ENCODE results near the gene MRPS34.

DNA sequence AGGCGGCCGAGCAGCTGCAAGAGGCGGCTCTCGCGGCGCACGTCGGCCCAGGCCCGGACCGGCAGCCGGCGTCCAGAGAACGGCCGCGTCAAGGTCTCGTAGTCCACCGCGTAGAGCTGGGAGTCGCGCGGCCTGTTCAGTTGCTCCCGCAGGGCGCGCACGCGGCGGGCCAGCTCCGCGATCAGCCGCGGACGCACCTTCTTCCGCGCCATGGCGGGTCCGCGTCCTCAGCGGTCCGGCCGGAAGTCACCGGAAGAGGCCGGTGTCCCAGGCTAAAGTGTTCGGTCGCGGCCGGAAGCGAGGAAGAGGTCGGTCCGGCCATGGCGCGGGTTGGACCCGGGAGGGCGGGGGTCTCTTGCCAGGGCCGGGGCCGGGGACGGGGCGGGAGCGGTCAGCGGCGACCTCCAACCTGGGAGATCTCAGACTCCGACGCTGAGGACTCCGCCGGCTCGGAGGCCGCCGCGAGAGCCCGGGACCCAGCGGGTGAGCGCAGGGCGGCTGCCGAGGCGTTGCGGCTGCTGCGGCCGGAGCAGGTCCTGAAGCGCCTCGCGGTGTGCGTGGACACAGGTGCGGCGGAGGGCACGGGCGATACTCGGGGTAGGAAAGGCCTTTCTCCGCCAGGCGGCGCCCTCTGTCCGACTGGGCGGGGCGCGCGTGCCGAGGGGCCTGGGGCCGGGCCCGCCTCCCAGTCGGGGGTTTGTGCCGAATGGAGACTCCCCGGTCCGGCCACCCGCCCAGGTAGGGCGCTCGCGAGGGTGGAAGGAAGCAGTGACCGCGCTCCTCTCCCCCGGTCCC is at the start of gene MRPS34:
- TF ChIP-seq, protein P1, sequence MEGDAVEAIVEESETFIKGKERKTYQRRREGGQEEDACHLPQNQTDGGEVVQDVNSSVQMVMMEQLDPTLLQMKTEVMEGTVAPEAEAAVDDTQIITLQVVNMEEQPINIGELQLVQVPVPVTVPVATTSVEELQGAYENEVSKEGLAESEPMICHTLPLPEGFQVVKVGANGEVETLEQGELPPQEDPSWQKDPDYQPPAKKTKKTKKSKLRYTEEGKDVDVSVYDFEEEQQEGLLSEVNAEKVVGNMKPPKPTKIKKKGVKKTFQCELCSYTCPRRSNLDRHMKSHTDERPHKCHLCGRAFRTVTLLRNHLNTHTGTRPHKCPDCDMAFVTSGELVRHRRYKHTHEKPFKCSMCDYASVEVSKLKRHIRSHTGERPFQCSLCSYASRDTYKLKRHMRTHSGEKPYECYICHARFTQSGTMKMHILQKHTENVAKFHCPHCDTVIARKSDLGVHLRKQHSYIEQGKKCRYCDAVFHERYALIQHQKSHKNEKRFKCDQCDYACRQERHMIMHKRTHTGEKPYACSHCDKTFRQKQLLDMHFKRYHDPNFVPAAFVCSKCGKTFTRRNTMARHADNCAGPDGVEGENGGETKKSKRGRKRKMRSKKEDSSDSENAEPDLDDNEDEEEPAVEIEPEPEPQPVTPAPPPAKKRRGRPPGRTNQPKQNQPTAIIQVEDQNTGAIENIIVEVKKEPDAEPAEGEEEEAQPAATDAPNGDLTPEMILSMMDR (IDR thresholded peaks at IDR 0.05), result no peak
- TF ChIP-seq POLR2A (IDR thresholded peaks at IDR 0.05), result no peak

Data from lower leg skin (tissue), 3 donors.